Urinary bladder (tissue), 4 donors: ENCODE results near the gene MDN1. TPM values are rescaled to one million over a fixed set of nuclear protein-coding genes. Genes with fewer than 3 reads are reported as not detected.

Experiments
- DNase-seq: peaks from one replicate; pipeline ENCODE4 v3.0.0-alpha.2; 2015; ENCODE audit errors: extremely low spot score
- H3K27ac ChIP-seq: one replicate; pipeline ENCODE4 v1.5.1; 2013; ENCODE audit warnings: low read depth, mild to moderate bottlenecking, moderate library complexity
- H3K36me3 ChIP-seq: one replicate; pipeline ENCODE4 v1.6.1; 2013; ENCODE audit warnings: mild to moderate bottlenecking, moderate library complexity; ENCODE audit not compliant: insufficient read depth
- H3K4me1 ChIP-seq: one replicate; pipeline ENCODE4 v1.6.1; 2013; ENCODE audit warnings: mild to moderate bottlenecking, moderate library complexity; ENCODE audit not compliant: insufficient read depth
- H3K4me3 ChIP-seq: one replicate; pipeline ENCODE4 v1.5.1; 2013; ENCODE audit warnings: low read depth, low read length
- WGBS: extraction: QIAGEN DNeasy Blood & Tissue Kit; methylation state at CpG from one replicate; pipeline ENCODE4 v1.1.7; 2013; 5-methylcytosine and 5-hydroxymethylcytosine counted together
- polyA plus RNA-seq: library from polyadenylated mRNA; stranded (reverse); fragments of 200-250 nt; gene quantifications from one replicate; pipeline ENCODE4 v1.2.3, GENCODE V29; 2013
- total RNA-seq: library from RNA; depleted of rRNA; stranded (reverse); fragments of >200 nt; gene quantifications from one replicate; pipeline ENCODE4 v1.2.3, GENCODE V29; 2014
- donor health status: healthy with polysubstance abuse.
- donor health status: healthy.

MDN1 gene
- total and polyA plus RNA-seq, 2 donors, result 11.6 to 30.6 TPM

DNA sequence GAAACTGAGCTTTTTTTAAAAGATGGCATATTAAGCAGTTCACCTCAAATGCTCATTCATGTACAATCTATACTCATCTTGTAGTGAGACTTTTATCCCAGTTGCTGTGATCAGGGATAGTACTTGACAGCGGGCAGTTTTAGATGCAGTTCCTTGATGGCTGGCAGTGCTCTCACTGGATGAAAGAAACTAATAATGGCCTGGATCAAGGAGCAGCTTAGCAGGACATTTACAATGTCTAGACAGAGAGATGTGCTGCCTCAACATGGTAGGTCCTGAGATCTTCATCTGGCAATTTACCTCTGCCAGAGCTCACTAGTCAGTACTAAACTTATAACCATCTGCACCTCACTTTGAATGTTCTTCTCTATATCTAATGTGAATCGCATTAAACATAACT, 134.3 kb downstream of the MDN1 start:
- H3K4me1 ChIP-seq, result no peaks in the 10 kb centered on the region
- H3K36me3 ChIP-seq, result peaks cover 8% of the 10 kb centered on the region
- no peak for DNase-seq
- WGBS, result 78% methylated on average over 2 of the region's 2 CpGs
- no peak overlapping the region for H3K27ac ChIP-seq
- no peak overlapping the region for H3K4me3 ChIP-seq

DNA sequence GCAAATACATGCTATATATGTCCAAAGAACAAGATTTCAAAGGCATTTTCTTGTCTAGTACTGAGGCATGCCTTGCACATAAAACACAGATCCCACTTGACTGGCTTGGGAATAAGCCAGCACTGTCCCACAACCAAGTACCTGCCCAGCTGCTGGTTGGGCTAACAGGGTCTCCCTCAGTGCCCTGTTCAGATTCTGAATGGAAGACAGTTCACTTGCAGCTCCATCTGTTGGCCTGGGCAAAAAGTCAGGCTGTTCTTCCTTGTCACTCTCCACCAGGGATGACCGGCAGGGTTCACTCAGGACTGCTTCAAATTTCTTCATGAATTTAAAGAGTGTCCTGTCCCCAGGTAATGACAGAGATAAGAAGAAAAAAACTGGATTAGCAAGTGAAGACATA, 136.6 kb downstream of the MDN1 start:
- Histone ChIP-seq H3K4me1 (no peaks in the 10 kb centered on the region), H3K36me3 (peaks cover 5% of the 10 kb centered on the region), H3K4me3 (no peak overlapping the region), H3K27ac (no peak overlapping the region)
- DNase-seq, result no peak
- 94% methylated on average over 1 of the region's 1 CpG for WGBS

DNA sequence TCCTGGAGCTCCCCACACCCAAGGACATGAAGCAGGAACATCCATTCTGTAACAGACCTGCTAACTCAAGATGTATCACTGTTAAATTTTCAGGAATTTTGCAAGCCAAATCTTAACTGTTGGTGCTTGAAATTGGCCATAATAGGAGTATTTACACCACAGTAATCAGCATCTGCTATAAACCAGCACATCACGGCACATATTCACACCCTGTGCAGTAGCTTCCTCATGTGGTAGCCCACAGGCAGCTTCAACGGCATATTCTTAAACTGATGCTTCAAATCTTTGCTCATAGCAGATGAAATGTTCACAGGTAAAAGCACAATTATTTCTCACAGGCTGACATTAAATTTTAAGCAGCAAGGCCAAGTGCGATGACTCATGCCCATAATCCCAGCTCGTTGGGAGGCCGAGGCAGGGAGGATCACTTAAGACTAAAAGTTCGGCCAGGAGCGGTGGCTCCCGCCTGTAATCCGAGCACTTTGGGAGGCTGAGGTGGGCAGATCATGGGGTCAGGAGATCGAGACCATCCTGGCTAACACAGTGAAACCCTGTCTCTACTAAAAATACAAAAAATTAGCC, 137.5 kb downstream of the MDN1 start:
- Histone ChIP-seq H3K36me3 (peaks cover 5% of the 10 kb centered on the region), H3K4me1 (no peaks in the 10 kb centered on the region), H3K27ac (no peak overlapping the region), H3K4me3 (no peak overlapping the region)
- WGBS, result 92% methylated on average over 10 of the region's 10 CpGs
- no peak for DNase-seq

DNA sequence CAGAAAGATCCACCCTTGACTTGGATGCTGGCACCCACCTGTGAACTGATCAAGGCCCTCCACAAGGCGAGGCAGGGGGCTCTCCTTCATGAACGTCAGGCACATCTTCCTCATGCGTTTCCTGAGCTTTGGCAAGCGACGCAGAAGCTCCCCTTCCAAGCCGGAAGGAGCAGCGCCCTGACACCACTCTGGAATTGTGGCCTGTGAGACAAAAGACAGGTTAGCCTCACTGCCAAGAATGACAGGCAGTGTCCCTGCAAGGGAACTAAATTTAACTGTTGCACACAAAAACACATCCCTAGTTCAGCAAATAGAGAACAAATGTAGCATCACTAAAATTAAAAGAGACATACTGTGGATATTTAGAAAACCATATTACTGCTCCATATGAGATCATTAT, 139.0 kb downstream of the MDN1 start:
- DNase-seq, result no peak
- no peak overlapping the region for H3K27ac ChIP-seq
- H3K36me3 ChIP-seq, result peaks cover 5% of the 10 kb centered on the region
- 87% methylated on average over 7 of the region's 7 CpGs for WGBS
- no peaks in the 10 kb centered on the region for H3K4me1 ChIP-seq
- H3K4me3 ChIP-seq, result no peak overlapping the region

DNA sequence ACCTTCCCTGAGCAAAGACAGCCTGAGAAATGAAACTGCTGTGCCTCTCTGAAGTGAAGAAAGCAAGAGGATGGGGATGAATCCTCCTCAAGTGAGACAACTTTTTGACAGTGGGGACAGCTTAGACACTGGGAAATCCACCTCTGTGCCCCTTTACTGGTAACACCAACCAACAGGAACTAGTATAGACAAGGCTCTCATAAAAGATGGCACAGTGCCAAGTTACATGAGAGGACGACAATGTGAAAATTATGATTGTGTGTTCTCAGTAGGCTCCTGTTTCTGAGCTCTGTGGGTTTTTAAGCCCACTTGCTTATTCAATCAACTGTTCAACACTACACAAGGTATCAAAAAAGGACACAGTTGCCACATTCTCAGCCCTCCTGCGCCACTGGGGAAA, 139.4 kb downstream of the MDN1 start:
- Histone ChIP-seq H3K36me3 (peaks cover 4% of the 10 kb centered on the region), H3K4me3 (no peak overlapping the region), H3K4me1 (no peaks in the 10 kb centered on the region), H3K27ac (no peak overlapping the region)
- DNase-seq, result no peak
- WGBS, result 89% methylated on average over 2 of the region's 2 CpGs

DNA sequence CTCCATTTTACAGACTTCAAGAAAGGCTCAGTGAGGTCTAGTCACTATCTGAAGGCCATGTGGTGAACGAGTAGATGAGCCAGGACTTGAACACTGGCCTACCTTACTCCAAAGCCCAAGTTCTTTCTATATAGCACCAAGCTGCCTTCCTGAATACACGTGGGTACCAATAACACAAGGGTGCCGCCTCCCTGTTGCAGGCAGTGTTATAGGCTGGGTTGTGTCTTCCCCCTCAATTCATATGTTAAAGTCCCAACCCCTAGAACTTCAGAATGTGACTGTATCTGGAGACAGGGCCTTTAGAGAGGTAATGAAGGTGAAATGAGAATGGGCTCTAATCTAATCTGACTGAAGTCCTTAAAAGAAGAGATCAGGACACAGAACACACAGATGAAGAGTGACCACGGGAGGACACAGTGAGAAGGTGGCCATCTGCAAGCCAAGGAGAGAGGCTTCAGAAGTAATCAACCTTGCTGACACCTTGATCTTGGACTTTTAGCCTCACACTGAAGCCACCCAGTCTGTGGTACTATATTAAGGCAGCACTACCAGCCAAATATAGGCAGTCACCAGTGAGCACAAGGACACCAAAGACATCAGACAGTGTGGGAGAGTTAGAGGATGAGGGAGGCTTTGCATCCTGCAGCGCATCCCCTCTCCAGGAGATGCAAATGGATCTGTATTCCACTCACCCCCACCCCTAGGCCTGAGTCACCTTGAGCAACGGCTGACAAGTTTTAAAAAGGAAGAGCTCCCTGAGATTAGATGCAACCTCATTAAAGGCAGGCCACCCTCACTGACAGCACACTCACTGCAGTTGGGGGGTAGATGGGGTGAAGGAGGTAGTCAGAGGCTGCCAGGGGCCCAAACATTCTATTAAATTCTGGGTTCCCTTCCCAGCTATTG, 140.1 kb downstream of the MDN1 start:
- no peak overlapping the region for H3K4me3 ChIP-seq
- no peak for DNase-seq
- no peak overlapping the region for H3K27ac ChIP-seq
- peaks cover 5% of the 10 kb centered on the region for H3K36me3 ChIP-seq
- 79% methylated on average over 6 of the region's 6 CpGs for WGBS
- H3K4me1 ChIP-seq, result no peaks in the 10 kb centered on the region

DNA sequence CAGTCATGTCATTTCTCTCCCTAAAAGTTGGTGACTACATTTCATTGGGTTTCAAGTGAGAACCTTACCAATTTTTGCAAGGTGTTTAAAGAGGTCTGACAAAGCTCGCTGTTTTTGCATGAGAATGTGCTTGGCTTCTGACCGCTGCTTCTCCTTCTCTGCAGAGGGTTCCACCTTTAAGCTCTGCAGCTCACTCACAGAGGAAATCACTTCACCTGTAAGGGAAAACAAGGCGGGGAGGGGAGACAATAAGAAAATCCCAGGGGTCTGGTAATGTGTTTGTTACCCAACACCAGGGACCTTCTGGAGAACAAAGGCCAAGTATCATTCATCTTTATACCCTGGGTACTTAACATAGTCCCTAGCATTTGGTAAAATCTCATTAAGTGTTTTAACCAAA, 141.1 kb downstream of the MDN1 start:
- no peaks in the 10 kb centered on the region for H3K4me1 ChIP-seq
- DNase-seq, result no peak
- peaks cover 10% of the 10 kb centered on the region for H3K36me3 ChIP-seq
- 95% methylated on average over 3 of the region's 3 CpGs for WGBS
- no peak overlapping the region for H3K27ac ChIP-seq
- H3K4me3 ChIP-seq, result no peak overlapping the region

DNA sequence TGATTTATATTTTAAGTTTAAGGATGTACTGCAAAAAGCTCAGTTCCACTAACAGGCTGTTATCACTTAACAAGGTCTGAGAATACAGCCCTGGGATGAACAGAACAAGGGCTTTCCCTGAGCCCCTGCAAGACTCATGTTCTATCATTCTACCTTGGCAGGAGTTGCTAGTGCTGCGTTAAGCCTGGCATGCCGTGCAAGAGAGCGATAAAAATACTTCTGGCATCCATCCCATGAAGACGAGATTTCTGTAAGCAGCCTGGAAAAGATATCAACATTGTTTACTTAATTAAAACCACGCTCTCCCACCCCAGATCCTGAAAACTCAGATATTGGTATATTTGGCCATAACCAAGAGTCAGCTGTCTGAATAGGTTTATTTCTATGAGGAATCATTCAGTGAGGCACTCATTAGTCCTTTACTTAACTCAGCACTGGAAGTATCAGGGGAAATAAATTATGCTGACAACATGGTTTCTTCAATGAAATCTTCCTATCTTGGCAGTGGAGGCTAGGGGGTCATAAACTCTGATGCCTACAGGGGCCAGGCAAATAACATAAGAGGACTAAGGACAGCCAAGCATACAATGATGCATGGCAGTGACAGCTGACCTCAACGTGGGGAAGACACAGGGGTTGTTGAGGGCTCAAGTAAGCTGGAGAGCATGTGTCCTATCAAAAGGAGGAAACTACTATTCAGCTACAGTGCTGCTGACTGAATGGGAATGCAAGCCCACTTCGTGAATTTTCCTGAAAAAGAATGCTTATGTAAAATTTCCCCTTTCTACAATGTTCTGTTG, 143.4 kb downstream of the MDN1 start:
- WGBS, result 27% methylated on average over 7 of the region's 7 CpGs
- no peak for DNase-seq
- Histone ChIP-seq H3K4me1 (no peaks in the 10 kb centered on the region), H3K27ac (no peak overlapping the region), H3K4me3 (no peak overlapping the region), H3K36me3 (peaks cover 11% of the 10 kb centered on the region)

DNA sequence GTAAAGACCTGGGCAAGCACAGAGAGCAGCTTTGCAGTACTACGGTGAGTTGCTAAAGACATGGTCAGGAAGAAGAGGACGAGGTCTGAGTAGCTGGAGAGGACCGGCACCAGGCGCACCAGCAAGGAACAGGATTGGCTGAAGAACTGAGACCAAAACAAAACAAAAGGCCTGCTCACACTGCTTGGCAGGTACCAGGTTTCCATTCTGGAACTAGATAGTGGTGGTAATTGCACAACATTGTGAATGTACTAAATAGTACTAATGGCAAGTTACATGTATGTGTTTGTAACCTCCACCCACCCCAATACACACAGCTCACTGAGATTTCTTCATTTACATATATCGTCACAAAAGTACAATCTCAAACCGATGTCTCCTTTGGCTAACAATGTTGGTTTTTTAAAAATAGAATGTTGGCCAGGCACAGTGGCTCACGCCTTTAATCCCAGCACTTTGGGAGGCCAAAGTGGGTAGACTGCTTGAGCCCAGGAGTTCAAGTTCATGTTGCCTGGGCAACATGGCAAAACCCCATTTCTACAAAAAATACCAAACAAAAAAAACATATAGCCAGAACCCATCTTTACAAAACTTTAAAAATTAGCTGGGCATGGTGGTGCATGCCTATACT, 148.5 kb downstream of the MDN1 start:
- no peak overlapping the region for H3K4me3 ChIP-seq

DNA sequence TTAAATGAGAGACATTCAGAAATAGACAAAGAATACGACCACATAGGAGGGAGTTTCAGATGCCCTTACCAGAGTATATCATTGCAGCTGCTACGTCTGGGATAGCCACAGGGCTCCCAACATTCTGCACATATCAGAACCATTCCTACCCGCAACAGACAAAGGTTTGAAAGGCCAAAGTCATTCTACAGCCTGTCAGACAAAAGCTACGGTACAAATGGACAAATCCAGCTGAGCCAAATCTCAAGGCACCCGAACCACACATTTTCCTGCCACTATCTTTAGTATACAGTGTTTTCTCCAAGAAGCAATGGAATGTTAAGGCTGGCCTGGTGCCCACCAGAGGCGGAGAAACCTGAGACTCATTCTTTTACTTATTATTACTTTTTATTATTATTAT, 150.6 kb downstream of the MDN1 start:
- H3K36me3 ChIP-seq, result peaks cover 10% of the 10 kb centered on the region
- H3K4me1 ChIP-seq, result no peaks in the 10 kb centered on the region
- H3K4me3 ChIP-seq, result no peak overlapping the region
- 52% methylated on average over 6 of the region's 6 CpGs for WGBS
- no peak for DNase-seq
- no peak overlapping the region for H3K27ac ChIP-seq

More for the DNA sequence above, 148.5 kb downstream of the MDN1 start:
- Histone ChIP-seq H3K4me1 (no peaks in the 10 kb centered on the region), H3K36me3 (peaks cover 11% of the 10 kb centered on the region), H3K27ac (no peak overlapping the region)
- DNase-seq, result no peak
- 90% methylated on average over 7 of the region's 7 CpGs for WGBS

DNA sequence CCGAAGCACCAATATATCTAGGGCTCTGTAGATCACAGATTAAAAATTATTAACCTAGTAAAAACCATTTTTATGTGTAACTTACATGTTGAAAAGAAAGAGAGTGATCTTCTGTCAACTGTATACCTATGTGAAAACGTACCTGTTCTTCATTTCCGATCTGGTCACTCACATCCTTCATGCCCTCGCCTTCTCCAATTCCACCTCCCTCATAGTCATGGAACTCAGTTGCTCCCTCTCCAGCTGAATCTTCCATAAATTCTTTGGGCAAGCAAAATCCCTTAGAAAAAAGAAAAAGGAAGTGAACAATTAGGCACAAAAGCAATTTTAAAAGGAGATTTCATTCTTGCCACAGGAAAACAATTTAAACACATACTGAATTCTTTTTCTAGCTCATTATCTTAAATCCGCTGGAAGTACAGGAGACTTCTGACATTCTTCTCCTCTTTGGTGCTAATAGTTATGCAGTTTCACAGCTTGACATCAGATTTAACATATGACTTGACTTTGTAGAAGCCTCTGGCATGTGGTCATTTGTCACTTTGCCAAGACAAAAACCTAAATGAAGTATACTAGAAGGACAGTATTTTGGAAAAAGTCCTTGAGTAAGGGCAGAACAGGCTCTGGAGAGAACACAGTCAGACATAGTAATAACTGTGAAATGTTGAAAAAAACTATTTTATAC, 151.6 kb downstream of the MDN1 start:
- 87% methylated on average over 5 of the region's 5 CpGs for WGBS
- Histone ChIP-seq H3K36me3 (peaks cover 5% of the 10 kb centered on the region), H3K4me3 (no peak overlapping the region), H3K27ac (no peak overlapping the region), H3K4me1 (no peaks in the 10 kb centered on the region)
- no peak for DNase-seq

DNA sequence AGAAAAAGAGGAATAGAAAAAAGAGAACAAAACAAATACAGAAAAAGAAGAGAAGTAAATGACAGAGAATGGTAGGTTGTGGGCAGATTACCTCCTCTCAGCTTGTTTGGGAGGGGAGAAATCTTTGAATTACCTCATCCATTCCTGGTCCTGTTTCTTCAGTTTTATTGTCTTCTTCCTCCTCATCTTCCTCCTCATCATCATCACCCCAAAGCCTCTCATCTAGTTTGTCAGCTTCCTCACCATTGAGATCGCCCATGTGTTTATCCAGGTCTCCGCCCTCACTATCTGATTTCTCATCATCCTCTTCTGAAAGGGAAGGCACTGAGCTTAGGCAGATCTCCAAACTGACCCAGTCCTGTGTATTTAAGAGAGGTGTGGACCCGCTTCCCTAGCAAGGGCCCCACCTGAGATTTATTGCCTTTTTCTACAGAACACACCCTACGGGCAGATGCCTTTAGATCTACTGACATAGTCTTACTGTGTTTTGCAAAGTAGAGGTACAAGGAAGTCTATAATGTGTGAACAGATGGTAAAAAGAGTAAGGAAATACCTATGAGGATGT, 156.9 kb downstream of the MDN1 start:
- H3K4me3 ChIP-seq, result no peak overlapping the region
- H3K4me1 ChIP-seq, result no peaks in the 10 kb centered on the region
- no peak overlapping the region for H3K27ac ChIP-seq
- WGBS, result 91% methylated on average over 4 of the region's 4 CpGs
- peaks cover 6% of the 10 kb centered on the region for H3K36me3 ChIP-seq
- DNase-seq, result no peak

DNA sequence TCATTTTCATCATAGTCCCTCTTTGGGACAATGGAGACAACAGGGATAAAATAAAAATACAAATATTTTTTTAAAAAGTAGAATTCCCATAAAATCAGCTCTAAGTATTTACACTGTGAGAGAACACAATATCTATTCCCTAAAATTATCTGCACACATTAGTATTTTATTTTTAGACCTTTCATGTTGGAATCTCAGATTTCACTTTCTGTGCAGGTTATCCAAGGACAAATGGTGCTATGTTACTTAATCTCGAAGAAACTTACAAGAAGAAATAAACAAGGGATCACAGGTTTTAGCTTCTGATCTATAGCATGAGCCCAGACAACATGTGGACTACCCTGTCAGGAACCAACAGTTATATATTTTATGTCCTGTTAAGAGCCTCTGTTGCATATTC, 158.0 kb downstream of the MDN1 start:
- DNase-seq, result no peak
- Histone ChIP-seq H3K4me1 (no peaks in the 10 kb centered on the region), H3K36me3 (peaks cover 6% of the 10 kb centered on the region), H3K27ac (no peak overlapping the region), H3K4me3 (no peak overlapping the region)
- WGBS, result 72% methylated on average over 1 of the region's 1 CpG
